ENCODE measurements around the gene PDIA5.

PDIA5 gene

GRCh38 chr3:123158330-123158729 is 91.5 kb downstream of the PDIA5 start:
- no peaks in the 10 kb centered on the region for H3F3A ChIP-seq (ENCODE audit: insufficient read depth, low read length)

GRCh38 chr3:123158899-123159390 is 92.1 kb downstream of the PDIA5 start:
- no peaks in the 10 kb centered on the region for H3K36me3 ChIP-seq (replicated peaks; ENCODE audit: insufficient read depth, low read length)
- DNase-seq: no peak

More at GRCh38 chr3:123158330-123158729, 91.5 kb downstream of the PDIA5 start:
- Histone ChIP-seq H3K9me2 (replicated peaks; ENCODE audit: insufficient read depth, low read length) (no peaks in the 10 kb centered on the region), H3K4me3 (ENCODE audit: low read length) (no peak overlapping the region), H3K79me2 (ENCODE audit: low read length) (no peaks in the 10 kb centered on the region), H3K4me1 (ENCODE audit: low read length) (no peaks in the 10 kb centered on the region), H3K9me3 (replicated peaks; ENCODE audit: insufficient read depth, low read length) (no peaks in the 10 kb centered on the region), H3K4me2 (ENCODE audit: low read depth, low read length) (no peak overlapping the region), H3K9ac (ENCODE audit: low read length) (no peak overlapping the region), H3K27me3 (replicated peaks; ENCODE audit: insufficient read depth, low read length) (no peaks in the 10 kb centered on the region), H3K27ac (ENCODE audit: low read length) (no peak overlapping the region), H2AFZ (ENCODE audit: low read length) (no peak overlapping the region), H3K36me3 (replicated peaks; ENCODE audit: insufficient read depth, low read length) (no peaks in the 10 kb centered on the region), H4K20me1 (ENCODE audit: insufficient read depth, low read length) (no peaks in the 10 kb centered on the region)
- no peak for TF ChIP-seq CTCF (IDR thresholded peaks at IDR 0.05; ENCODE audit: low read length)
- no peak for TF ChIP-seq EZH2 (optimal IDR thresholded peaks at IDR 0.05; ENCODE audit: low read depth, low read length)
- TF ChIP-seq EZH2phosphoT487 (IDR thresholded peaks at IDR 0.05; ENCODE audit: low read length): no peak
- no peak for DNase-seq

DNA sequence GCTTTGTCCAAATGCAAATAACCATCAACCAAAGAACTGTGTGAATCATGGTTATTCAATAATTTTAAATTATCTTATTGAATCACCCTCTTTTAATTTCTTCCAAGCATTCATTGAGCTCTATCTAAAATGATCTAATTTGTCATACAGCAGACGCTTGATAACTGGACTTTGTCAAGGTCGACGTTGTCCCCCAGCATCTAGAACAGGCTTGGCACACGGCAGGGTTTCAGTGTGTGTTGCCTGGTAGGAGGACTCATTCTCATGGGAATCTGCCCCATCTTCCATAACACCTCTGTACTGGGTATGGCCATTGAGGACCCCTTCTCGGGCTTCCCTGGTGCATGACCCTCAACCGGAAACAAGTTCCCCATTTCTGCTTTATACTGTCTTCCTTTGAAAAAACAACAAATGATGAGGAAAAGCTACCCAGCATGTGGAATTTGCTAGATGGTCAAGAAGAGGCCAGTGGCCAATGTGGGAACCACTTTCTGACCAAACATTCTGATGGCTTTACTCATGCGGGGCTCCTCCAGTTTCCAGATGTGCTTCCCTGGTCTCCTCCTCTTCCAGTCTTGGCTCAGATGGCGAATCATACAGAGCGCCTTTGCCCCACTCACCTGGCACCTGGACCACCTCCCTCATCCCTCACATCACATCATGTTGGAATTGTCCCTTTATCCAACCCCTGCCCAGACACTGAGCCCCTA is 93.3 kb downstream of the PDIA5 start:
- no peaks in the 10 kb centered on the region for H3K79me2 ChIP-seq (ENCODE audit: low read length)
- no peak for DNase-seq

More at GRCh38 chr3:123158899-123159390, 92.1 kb downstream of the PDIA5 start:
- Histone ChIP-seq H3K4me1 (ENCODE audit: low read length) (no peaks in the 10 kb centered on the region), H3K27me3 (replicated peaks; ENCODE audit: insufficient read depth, low read length) (no peaks in the 10 kb centered on the region), H3K27ac (ENCODE audit: low read length) (no peak overlapping the region), H3F3A (ENCODE audit: insufficient read depth, low read length) (no peaks in the 10 kb centered on the region), H3K9ac (ENCODE audit: low read length) (no peak overlapping the region), H2AFZ (ENCODE audit: low read length) (no peak overlapping the region), H3K4me3 (ENCODE audit: low read length) (no peak overlapping the region), H3K9me2 (replicated peaks; ENCODE audit: insufficient read depth, low read length) (no peaks in the 10 kb centered on the region), H3K79me2 (ENCODE audit: low read length) (no peaks in the 10 kb centered on the region), H4K20me1 (ENCODE audit: insufficient read depth, low read length) (no peaks in the 10 kb centered on the region), H3K9me3 (replicated peaks; ENCODE audit: insufficient read depth, low read length) (no peaks in the 10 kb centered on the region), H3K4me2 (ENCODE audit: low read depth, low read length) (no peak overlapping the region)
- TF ChIP-seq CTCF (IDR thresholded peaks at IDR 0.05; ENCODE audit: low read length) (no peak), EZH2phosphoT487 (IDR thresholded peaks at IDR 0.05; ENCODE audit: low read length) (no peak)

More for the DNA sequence above, 93.3 kb downstream of the PDIA5 start:
- no peaks in the 10 kb centered on the region for H3F3A ChIP-seq (ENCODE audit: insufficient read depth, low read length)
- no peaks in the 10 kb centered on the region for H4K20me1 ChIP-seq (ENCODE audit: insufficient read depth, low read length)
- no peak overlapping the region for H3K9ac ChIP-seq (ENCODE audit: low read length)
- H3K4me2 ChIP-seq (ENCODE audit: low read depth, low read length): no peak overlapping the region
- TF ChIP-seq EZH2phosphoT487 (IDR thresholded peaks at IDR 0.05; ENCODE audit: low read length): no peak
- no peak for TF ChIP-seq CTCF (IDR thresholded peaks at IDR 0.05; ENCODE audit: low read length)
- TF ChIP-seq EZH2 (optimal IDR thresholded peaks at IDR 0.05; ENCODE audit: low read depth, low read length): no peak
- H3K27me3 ChIP-seq (replicated peaks; ENCODE audit: insufficient read depth, low read length): no peaks in the 10 kb centered on the region
- H3K9me3 ChIP-seq (replicated peaks; ENCODE audit: insufficient read depth, low read length): no peaks in the 10 kb centered on the region
- H2AFZ ChIP-seq (ENCODE audit: low read length): no peak overlapping the region
- H3K27ac ChIP-seq (ENCODE audit: low read length): no peak overlapping the region
- H3K4me3 ChIP-seq (ENCODE audit: low read length): no peak overlapping the region
- H3K36me3 ChIP-seq (replicated peaks; ENCODE audit: insufficient read depth, low read length): no peaks in the 10 kb centered on the region
- H3K9me2 ChIP-seq (replicated peaks; ENCODE audit: insufficient read depth, low read length): no peaks in the 10 kb centered on the region
- no peaks in the 10 kb centered on the region for H3K4me1 ChIP-seq (ENCODE audit: low read length)

Measured in MM.1S (cell line).